Natural killer cell treated with Interleukin-12 subunit alpha and Interleukin-12 subunit beta and Interleukin-15 and Interleukin-18, amount 100 ng/mL, for 72 hours (primary cell): ENCODE results near the gene IL26. TPM values are rescaled to one million over a fixed set of nuclear protein-coding genes. Genes with fewer than 3 reads are reported as not detected.
A peak's percentile ranks its signal among the peaks of the same experiment; 100 is the strongest.

Source experiments
- ATAC-seq, 2 donors: fragments of 150-1000 bp; cut with Tn5 transposase in 1 of 2; sonication (Bioruptor Pico), chemical (Tn5 transposase) in 1 of 2; 2 replicates each; pipeline ENCODE4 v1.10.0; 2021
- DNase-seq: peaks from one replicate; pipeline ENCODE4 v3.0.0; 2022; ENCODE audit warnings: low spot score
- H3K27ac Mint-ChIP-seq, 2 donors: 1 replicate in 1 of 2; 2 replicates in 1 of 2; pipeline ENCODE4 v1.8.0; 2022; ENCODE audit warnings: mixed read lengths in 2 of 2, mild to moderate bottlenecking in 1 of 2, moderate library complexity in 1 of 2
- H3K27me3 Mint-ChIP-seq, 2 donors: 1 replicate in 1 of 2; 2 replicates in 1 of 2; pipeline ENCODE4 v1.8.0; 2022; ENCODE audit warnings: mixed read lengths in 2 of 2
- H3K36me3 Mint-ChIP-seq: one replicate; pipeline ENCODE4 v1.8.0; 2022; ENCODE audit warnings: mixed read lengths
- H3K4me1 Mint-ChIP-seq, 2 donors: 1 replicate in 1 of 2; 2 replicates in 1 of 2; pipeline ENCODE4 v1.8.0; 2022; ENCODE audit warnings: low read depth in 2 of 2, mixed read lengths in 2 of 2, mild to moderate bottlenecking in 1 of 2
- H3K4me3 Mint-ChIP-seq: one replicate; pipeline ENCODE4 v1.8.0; 2022; ENCODE audit warnings: mixed read lengths
- H3K9me3 Mint-ChIP-seq: 2 replicates; pipeline ENCODE4 v1.8.0; 2022; ENCODE audit warnings: mixed read lengths
- total RNA-seq, 2 donors: library from RNA; stranded (reverse); gene quantifications; one replicate each; pipeline ENCODE4 v1.2.3, GENCODE V29; 2022

The IL26 gene
- total RNA-seq: 10 to 100 TPM; 10.0 to 19.1 TPM

- H3K27ac Mint-ChIP-seq: peak within 1 kb of the TSS; percentile 68 to 91
- peaks cover 47 to 60% of the 10 kb centered on the region in 2 donors for H3K4me1 Mint-ChIP-seq
- no peaks in the 10 kb centered on the region for H3K36me3 Mint-ChIP-seq
- H3K9me3 Mint-ChIP-seq: no peaks in the 10 kb centered on the region
- ATAC-seq (peak; percentile 74), DNase-seq (no peak)
- peaks cover 0 to 4% of the 10 kb centered on the region in 2 donors for H3K27me3 Mint-ChIP-seq
- H3K4me3 Mint-ChIP-seq: peak within 1 kb of the TSS; percentile 66
Observed at GRCh38 chr12:68225576-68226476, at the start of gene IL26. Gene IL26, minus strand, starts transcription at chr12:68225810. Its CDS starts 54 bp downstream, at chr12:68225756.

GRCh38 chr12:68272732-68273131, 47.1 kb upstream of the IL26 start:
- Mint-ChIP-seq H3K4me1 (peaks cover 15 to 36% of the 10 kb centered on the region in 2 donors), H3K27me3 (peaks cover 0 to 2% of the 10 kb centered on the region in 2 donors), H3K4me3 (no peak overlapping the region), H3K27ac (no peak overlapping the region), H3K9me3 (no peaks in the 10 kb centered on the region), H3K36me3 (no peaks in the 10 kb centered on the region)
- ATAC-seq (no peak), DNase-seq (no peak)

GRCh38 chr12:68271346-68271745, 45.7 kb upstream of the IL26 start:
- no peaks in the 10 kb centered on the region for H3K36me3 Mint-ChIP-seq
- no peak overlapping the region for H3K27ac Mint-ChIP-seq
- no peak overlapping the region for H3K4me3 Mint-ChIP-seq
- H3K27me3 Mint-ChIP-seq: peaks cover 0 to 2% of the 10 kb centered on the region in 2 donors
- peaks cover 8 to 24% of the 10 kb centered on the region in 2 donors for H3K4me1 Mint-ChIP-seq
- no peaks in the 10 kb centered on the region for H3K9me3 Mint-ChIP-seq
- ATAC-seq (no peak), DNase-seq (no peak)

GRCh38 chr12:68270358-68270757, 44.7 kb upstream of the IL26 start:
- no peak for ATAC-seq
- Mint-ChIP-seq H3K27me3 (peaks cover 0 to 5% of the 10 kb centered on the region in 2 donors), H3K9me3 (no peaks in the 10 kb centered on the region), H3K27ac (no peak overlapping the region), H3K4me1 (peaks cover 8 to 19% of the 10 kb centered on the region in 2 donors), H3K4me3 (no peak overlapping the region), H3K36me3 (no peaks in the 10 kb centered on the region)
- DNase-seq: no peak

- peaks cover 3 to 8% of the 10 kb centered on the region in 2 donors for H3K27me3 Mint-ChIP-seq
Observed at GRCh38 chr12:68269779-68270178, 44.2 kb upstream of the IL26 start.

GRCh38 chr12:68268967-68269366, 43.4 kb upstream of the IL26 start:
- no peaks in the 10 kb centered on the region for H3K9me3 Mint-ChIP-seq
- H3K4me3 Mint-ChIP-seq: no peak overlapping the region
- no peak overlapping the region for H3K27ac Mint-ChIP-seq
- peaks cover 5 to 10% of the 10 kb centered on the region in 2 donors for H3K27me3 Mint-ChIP-seq
- no peak for DNase-seq
- peaks cover 8 to 24% of the 10 kb centered on the region in 2 donors for H3K4me1 Mint-ChIP-seq
- no peak for ATAC-seq
- no peaks in the 10 kb centered on the region for H3K36me3 Mint-ChIP-seq

More at GRCh38 chr12:68269779-68270178, 44.2 kb upstream of the IL26 start:
- H3K4me1 Mint-ChIP-seq: peaks cover 8 to 22% of the 10 kb centered on the region in 2 donors
- no peaks in the 10 kb centered on the region for H3K36me3 Mint-ChIP-seq
- no peak overlapping the region for H3K27ac Mint-ChIP-seq
- ATAC-seq (peak; percentile 48 to 78), DNase-seq (no peak)
- no peaks in the 10 kb centered on the region for H3K9me3 Mint-ChIP-seq
- no peak overlapping the region for H3K4me3 Mint-ChIP-seq

- Mint-ChIP-seq H3K4me3 (no peak overlapping the region), H3K9me3 (no peaks in the 10 kb centered on the region), H3K27me3 (peaks cover 12 to 15% of the 10 kb centered on the region in 2 donors), H3K36me3 (peaks cover 6% of the 10 kb centered on the region), H3K27ac (peak overlapping the region in 1 of 2 donors; percentile 34), H3K4me1 (peaks cover 8 to 24% of the 10 kb centered on the region in 2 donors)
- ATAC-seq (peak in 1 of 2 donors; percentile 48), DNase-seq (no peak)
Observed at GRCh38 chr12:68267892-68268396, 42.3 kb upstream of the IL26 start.

GRCh38 chr12:68264857-68265256, 39.2 kb upstream of the IL26 start:
- DNase-seq (no peak), ATAC-seq (no peak)
- H3K4me3 Mint-ChIP-seq: no peak overlapping the region
- no peak overlapping the region for H3K27ac Mint-ChIP-seq
- H3K27me3 Mint-ChIP-seq: peaks cover 14 to 20% of the 10 kb centered on the region in 2 donors
- H3K36me3 Mint-ChIP-seq: peaks cover 8% of the 10 kb centered on the region
- H3K4me1 Mint-ChIP-seq: peaks cover 12 to 34% of the 10 kb centered on the region in 2 donors
- H3K9me3 Mint-ChIP-seq: no peaks in the 10 kb centered on the region

GRCh38 chr12:68264158-68264855, 38.7 kb upstream of the IL26 start:
- ATAC-seq (no peak), DNase-seq (no peak)
- Mint-ChIP-seq H3K4me3 (no peak overlapping the region), H3K36me3 (peaks cover 8% of the 10 kb centered on the region), H3K27ac (no peak overlapping the region), H3K27me3 (peaks cover 14 to 20% of the 10 kb centered on the region in 2 donors), H3K4me1 (peaks cover 13 to 35% of the 10 kb centered on the region in 2 donors), H3K9me3 (no peaks in the 10 kb centered on the region)

GRCh38 chr12:68263366-68263765, 37.8 kb upstream of the IL26 start:
- peaks cover 20 to 21% of the 10 kb centered on the region in 2 donors for H3K27me3 Mint-ChIP-seq
- no peaks in the 10 kb centered on the region for H3K9me3 Mint-ChIP-seq
- peaks cover 8% of the 10 kb centered on the region for H3K36me3 Mint-ChIP-seq
- H3K27ac Mint-ChIP-seq: peak overlapping the region in 1 of 2 donors; percentile 23
- no peak overlapping the region for H3K4me3 Mint-ChIP-seq
- H3K4me1 Mint-ChIP-seq: peaks cover 15 to 34% of the 10 kb centered on the region in 2 donors
- ATAC-seq (no peak), DNase-seq (no peak)

GRCh38 chr12:68261896-68262295, 36.3 kb upstream of the IL26 start:
- Mint-ChIP-seq H3K27ac (no peak overlapping the region), H3K27me3 (peaks cover 24 to 31% of the 10 kb centered on the region in 2 donors), H3K4me1 (peaks cover 15 to 29% of the 10 kb centered on the region in 2 donors), H3K4me3 (no peak overlapping the region), H3K9me3 (no peaks in the 10 kb centered on the region), H3K36me3 (peaks cover 8% of the 10 kb centered on the region)
- DNase-seq: no peak
- no peak for ATAC-seq

- H3K4me3 Mint-ChIP-seq: no peak overlapping the region
- H3K4me1 Mint-ChIP-seq: peaks cover 12 to 29% of the 10 kb centered on the region in 2 donors
- no peaks in the 10 kb centered on the region for H3K9me3 Mint-ChIP-seq
- peaks cover 8% of the 10 kb centered on the region for H3K36me3 Mint-ChIP-seq
- DNase-seq: no peak
- H3K27ac Mint-ChIP-seq: no peak overlapping the region
- H3K27me3 Mint-ChIP-seq: peaks cover 21 to 31% of the 10 kb centered on the region in 2 donors
- no peak for ATAC-seq
Observed at GRCh38 chr12:68260153-68260552, 34.5 kb upstream of the IL26 start.

- peak overlapping the region in 1 of 2 donors; percentile 26 for H3K27ac Mint-ChIP-seq
- no peak for DNase-seq
- peak; percentile 78 to 82 for ATAC-seq
- peaks cover 19 to 30% of the 10 kb centered on the region in 2 donors for H3K27me3 Mint-ChIP-seq
- peak overlapping the region; percentile 26 for H3K4me3 Mint-ChIP-seq
- peaks cover 8% of the 10 kb centered on the region for H3K36me3 Mint-ChIP-seq
- peaks cover 12 to 24% of the 10 kb centered on the region in 2 donors for H3K4me1 Mint-ChIP-seq
- no peaks in the 10 kb centered on the region for H3K9me3 Mint-ChIP-seq
Observed at GRCh38 chr12:68259318-68259940, 33.8 kb upstream of the IL26 start.
